Measurements from ENCODE around the gene OR52N1. TPM values are rescaled to one million over a fixed set of nuclear protein-coding genes. Genes with fewer than 3 reads are reported as not detected.

Gene OR52N1
- total and polyA plus RNA-seq, 11 donors = 0.21 TPM; not detected in 10

GRCh38 chr11:5818245-5818886 is 27.3 kb upstream of the OR52N1 start:
- H3K9me3 ChIP-seq = no peaks in the 10 kb centered on the region
- H3K4me1 ChIP-seq = peaks cover 0 to 26% (median 0%) of the 10 kb centered on the region in 12 donors
- TF ChIP-seq, protein P1, sequence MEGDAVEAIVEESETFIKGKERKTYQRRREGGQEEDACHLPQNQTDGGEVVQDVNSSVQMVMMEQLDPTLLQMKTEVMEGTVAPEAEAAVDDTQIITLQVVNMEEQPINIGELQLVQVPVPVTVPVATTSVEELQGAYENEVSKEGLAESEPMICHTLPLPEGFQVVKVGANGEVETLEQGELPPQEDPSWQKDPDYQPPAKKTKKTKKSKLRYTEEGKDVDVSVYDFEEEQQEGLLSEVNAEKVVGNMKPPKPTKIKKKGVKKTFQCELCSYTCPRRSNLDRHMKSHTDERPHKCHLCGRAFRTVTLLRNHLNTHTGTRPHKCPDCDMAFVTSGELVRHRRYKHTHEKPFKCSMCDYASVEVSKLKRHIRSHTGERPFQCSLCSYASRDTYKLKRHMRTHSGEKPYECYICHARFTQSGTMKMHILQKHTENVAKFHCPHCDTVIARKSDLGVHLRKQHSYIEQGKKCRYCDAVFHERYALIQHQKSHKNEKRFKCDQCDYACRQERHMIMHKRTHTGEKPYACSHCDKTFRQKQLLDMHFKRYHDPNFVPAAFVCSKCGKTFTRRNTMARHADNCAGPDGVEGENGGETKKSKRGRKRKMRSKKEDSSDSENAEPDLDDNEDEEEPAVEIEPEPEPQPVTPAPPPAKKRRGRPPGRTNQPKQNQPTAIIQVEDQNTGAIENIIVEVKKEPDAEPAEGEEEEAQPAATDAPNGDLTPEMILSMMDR (IDR thresholded peaks at IDR 0.05) = no peak
- TF ChIP-seq POLR2A (IDR thresholded peaks at IDR 0.05) = no peak
- intact Hi-C loops (cut with DNase I) = no loop called here
- no peak overlapping the region for H3K27ac ChIP-seq
- WGBS, 4 donors = 37 to 56% (median 46%) methylated on average over 1 of the region's 1 CpG
- DNase-seq (no peak), ATAC-seq (no peak)
- H3K4me3 ChIP-seq = peak overlapping the region in 2 of 12 donors; percentile 3 to 9
- H3K36me3 ChIP-seq = no peaks in the 10 kb centered on the region
- H3K27me3 ChIP-seq = no peaks in the 10 kb centered on the region

- 34 to 45% (median 42%) methylated on average over 4 of the region's 4 CpGs for WGBS, 4 donors
- DNase-seq (no peak), ATAC-seq (no peak)
- no peaks in the 10 kb centered on the region for H3K9me3 ChIP-seq
- H3K4me1 ChIP-seq = peaks cover 0 to 26% (median 0%) of the 10 kb centered on the region in 12 donors
- H3K36me3 ChIP-seq = no peaks in the 10 kb centered on the region
- H3K27ac ChIP-seq = no peak overlapping the region
- TF ChIP-seq, protein P1 (IDR thresholded peaks at IDR 0.05) = no peak
- no peak for TF ChIP-seq POLR2A (IDR thresholded peaks at IDR 0.05)
- intact Hi-C loops (cut with DNase I) = no loop called here
- no peak overlapping the region for H3K4me3 ChIP-seq
- H3K27me3 ChIP-seq = no peaks in the 10 kb centered on the region
Observed at GRCh38 chr11:5815534-5815933, 24.5 kb upstream of the OR52N1 start.

GRCh38 chr11:5809905-5810795 is 19.1 kb upstream of the OR52N1 start:
- H3K9me3 ChIP-seq = no peaks in the 10 kb centered on the region
- peaks cover 0 to 19% (median 0%) of the 10 kb centered on the region in 12 donors for H3K4me1 ChIP-seq
- no peaks in the 10 kb centered on the region for H3K36me3 ChIP-seq
- H3K27me3 ChIP-seq = peaks cover 0 to 2% (median 0%) of the 10 kb centered on the region in 9 donors
- ATAC-seq (no peak), DNase-seq (no peak)
- 73 to 76% (median 74%) methylated on average over 6 of the region's 6 CpGs for WGBS, 4 donors
- H3K4me3 ChIP-seq = no peak overlapping the region
- no peak overlapping the region for H3K27ac ChIP-seq
- intact Hi-C loops (cut with DNase I) = loop anchor here (2.0 to 10.0 kb wide), 13 partner anchors 205 to 1175 kb away; partner anchors contain the start of genes OR51D1 (in 1 of the 10), OR51V1 (in 1 of the 10) and TRIM6 (in 1 of the 10)
- TF ChIP-seq POLR2A (IDR thresholded peaks at IDR 0.05) = no peak
- TF ChIP-seq, protein P1 (IDR thresholded peaks at IDR 0.05) = no peak

- Histone ChIP-seq H3K4me1 (peaks cover 0 to 12% (median 0%) of the 10 kb centered on the region in 12 donors), H3K27ac (no peak overlapping the region), H3K4me3 (peak overlapping the region in 11 of 12 donors; percentile 17 to 66 (median 54)), H3K9me3 (peaks cover 0 to 7% (median 0%) of the 10 kb centered on the region in 12 donors), H3K27me3 (peaks cover 0 to 2% (median 0%) of the 10 kb centered on the region in 9 donors), H3K36me3 (no peaks in the 10 kb centered on the region)
- 42 to 56% (median 46%) methylated on average over 5 of the region's 5 CpGs for WGBS, 4 donors
- intact Hi-C loops (cut with DNase I) = loop anchor here (2.0 to 10.0 kb wide), 13 partner anchors 204 to 1174 kb away; partner anchors contain the start of genes OR51D1 (in 1 of the 10), OR51V1 (in 1 of the 10) and TRIM6 (in 1 of the 10)
- TF ChIP-seq, protein P1 (IDR thresholded peaks at IDR 0.05) = no peak
- TF ChIP-seq POLR2A (IDR thresholded peaks at IDR 0.05) = no peak
- peak; percentile 9 to 37 (median 20) for ATAC-seq
- DNase-seq = no peak
Observed at GRCh38 chr11:5809122-5809519, 18.1 kb upstream of the OR52N1 start.
